HuH-7.5 (cell line): ENCODE data around the gene G6PD.
"Not testable (repeated sequence)": the region's sequence is repeated elsewhere in the genome, so short reads cannot be mapped to it uniquely, and the experiment has no call there.

Experiments
- DNase-seq: peaks from one replicate; pipeline ENCODE4 v3.0.0; 2011; ENCODE audit warnings: low spot score

The G6PD gene

DNA sequence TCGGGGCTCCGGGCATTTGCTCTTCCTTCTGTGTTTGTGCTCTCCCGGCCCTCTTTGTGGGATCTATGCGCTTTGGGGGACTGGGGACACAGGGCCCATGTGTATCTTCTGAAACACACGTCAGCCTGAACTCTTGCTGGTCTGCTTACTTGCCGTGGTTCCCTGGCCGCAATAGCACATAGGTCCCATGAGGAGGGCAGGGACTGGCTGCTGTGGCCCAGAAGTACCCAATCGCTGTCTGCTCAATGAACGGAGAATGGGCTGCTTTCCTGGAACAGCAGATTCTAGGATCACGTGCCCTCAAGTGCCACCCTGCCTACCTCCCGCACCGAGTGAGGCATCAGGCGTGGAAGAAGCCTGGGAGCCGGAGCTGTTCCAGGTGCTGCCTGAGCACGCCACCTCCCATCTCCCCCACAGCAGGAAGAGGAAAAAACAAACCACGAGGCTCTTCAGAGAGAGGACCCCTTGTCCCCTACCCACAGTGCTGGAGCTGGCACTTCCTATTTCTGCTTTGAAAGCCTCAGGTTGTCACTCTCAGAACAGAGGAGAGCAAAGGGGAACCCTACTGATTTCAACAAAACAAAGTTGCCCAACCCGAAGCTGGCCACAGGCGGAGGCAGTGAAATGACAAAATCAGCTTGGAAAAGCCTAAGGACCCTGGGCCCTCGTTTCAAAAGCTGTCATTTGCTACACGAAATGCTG, 3.8 kb downstream of the G6PD start:
- no peak for DNase-seq

DNA sequence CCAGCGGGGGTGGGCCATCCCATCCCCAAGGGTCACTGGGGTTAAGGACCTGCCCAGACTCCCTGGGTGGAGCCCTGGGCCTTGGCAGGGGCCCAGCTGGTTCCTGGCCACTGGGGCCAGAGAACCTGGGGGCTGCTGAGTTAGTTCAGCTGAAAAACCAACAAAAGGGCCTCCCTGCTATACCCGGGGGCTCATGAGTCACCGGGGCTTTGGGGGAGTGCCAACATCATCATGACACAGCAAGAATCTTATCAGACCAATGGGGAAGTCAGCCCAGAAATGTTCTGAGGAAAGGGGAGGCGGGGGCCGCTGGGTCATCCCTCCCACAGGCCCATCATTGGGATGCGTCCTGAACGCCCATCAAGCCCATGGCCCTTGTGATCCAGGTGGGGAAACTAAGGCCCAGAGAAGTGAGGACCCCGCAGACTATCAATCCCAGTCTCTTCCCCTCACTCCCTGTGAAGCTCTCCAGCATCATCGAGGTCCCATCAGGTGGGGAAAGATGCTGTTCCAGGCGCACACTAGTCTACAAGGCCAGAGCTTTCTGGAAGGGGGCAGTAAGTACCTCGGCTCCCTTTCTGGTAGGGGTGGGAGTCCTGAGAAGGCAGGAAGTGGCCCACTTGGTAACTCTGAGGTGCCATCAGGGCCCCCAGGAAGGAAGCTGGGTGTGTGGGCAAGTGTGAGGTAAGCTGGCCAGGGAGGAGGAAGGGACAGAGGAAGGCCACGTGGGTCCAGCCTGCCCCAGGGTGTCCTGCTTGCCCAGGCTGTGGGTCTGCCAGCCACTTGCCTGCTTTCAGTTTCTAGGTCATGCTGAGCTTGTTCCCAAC, 4.5 kb downstream of the G6PD start:
- DNase-seq, result peak; percentile 60

DNA sequence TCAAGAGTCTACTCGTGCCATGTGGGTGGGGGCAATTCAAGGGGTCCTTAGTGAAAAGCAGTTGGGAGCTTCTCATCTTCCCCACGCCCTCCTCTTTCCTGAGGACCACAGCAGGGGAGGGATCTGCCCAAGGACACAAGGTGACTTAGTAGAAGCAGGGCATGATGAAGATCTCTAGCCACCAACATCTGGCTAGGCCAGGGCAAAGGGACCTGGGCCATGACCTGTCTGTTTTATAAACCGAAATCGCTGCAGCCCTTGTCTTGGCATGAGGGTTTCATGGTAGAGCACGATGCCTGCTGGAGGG, 5.1 kb downstream of the G6PD start:
- DNase-seq, result no peak

DNA sequence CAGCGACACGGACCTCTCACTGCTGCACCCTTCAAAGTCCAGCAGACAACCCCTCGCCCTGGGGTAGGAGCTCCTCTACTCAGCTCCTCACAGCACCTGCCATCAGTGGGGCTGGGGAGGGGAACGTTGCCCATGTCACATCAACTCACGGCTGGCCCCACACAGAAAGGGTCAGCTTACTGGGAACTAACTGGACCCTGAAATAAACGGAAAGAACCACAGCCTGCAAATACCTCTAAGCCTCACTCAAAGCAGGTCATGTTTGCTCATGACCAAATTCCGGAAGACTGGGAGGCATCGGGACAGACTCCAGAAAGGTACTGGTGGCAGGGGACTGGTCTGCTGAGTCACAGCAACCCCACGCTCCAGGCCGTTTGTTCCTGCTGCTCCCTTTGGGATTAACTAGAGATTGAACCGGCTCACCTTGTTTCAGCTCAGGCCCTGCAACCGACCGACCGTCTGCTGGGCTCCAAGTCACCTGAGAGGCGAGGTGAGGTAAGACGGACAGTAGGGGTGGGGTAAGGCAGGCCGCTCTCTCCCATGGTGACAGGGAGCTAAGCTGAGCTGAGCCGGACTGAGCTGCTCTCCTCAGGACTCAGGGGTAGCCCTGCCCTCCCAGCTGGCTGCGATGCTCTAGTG, 5.6 kb downstream of the G6PD start:
- no peak for DNase-seq

DNA sequence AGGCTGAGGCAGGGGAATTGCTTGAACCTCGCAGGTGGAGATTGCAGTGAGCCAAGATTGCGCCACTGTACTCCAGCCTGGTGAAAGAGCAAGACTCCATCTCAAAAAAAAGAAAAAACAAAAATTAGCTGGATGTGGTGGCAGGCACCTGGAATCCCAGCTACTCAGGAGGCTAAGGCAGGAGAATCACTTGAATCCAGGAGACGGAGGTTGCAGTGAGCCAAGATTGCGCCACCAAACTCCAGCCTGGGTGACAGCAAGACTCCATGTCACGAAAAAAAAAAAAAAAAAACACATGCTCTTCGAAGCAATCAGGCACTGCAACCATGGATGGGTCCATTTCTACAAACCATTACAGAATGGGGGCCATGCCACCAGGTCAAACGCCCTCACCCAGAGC, 6.3 kb downstream of the G6PD start:
- DNase-seq, result not testable (repeated sequence)

DNA sequence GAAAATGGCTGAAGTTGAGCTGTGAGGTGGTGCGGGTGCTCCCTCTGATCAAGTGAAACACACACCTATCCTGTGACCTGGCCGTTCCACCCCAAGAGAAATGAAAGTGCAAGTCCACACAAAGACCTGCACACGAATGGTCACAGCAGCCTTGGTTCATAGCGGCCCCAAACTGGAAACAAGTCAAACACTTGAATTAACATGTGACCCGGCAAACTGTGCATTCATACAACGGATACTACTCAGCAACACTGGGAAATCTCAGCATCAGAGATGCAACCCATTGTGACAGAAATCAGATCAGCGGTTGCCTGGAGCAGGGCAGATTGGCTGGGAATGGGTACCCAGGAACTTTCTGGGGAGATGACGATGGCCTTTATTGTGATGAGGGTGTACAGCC, 7.6 kb downstream of the G6PD start:
- no peak for DNase-seq

DNA sequence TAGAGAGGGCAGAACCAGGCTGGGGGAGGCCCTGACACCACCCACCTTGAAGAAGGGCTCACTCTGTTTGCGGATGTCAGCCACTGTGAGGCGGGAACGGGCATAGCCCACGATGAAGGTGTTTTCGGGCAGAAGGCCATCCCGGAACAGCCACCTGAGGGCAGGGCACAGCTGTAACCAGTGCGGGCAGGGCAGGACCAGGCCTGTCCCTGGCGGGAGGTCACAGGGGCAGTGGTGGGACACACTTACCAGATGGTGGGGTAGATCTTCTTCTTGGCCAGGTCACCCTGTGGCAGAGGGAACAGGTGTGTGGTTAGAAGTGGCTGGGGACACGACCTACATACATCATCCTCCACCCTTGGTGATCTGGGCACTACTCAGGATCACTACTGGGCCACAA, 10.8 kb downstream of the G6PD start:
- no peak for DNase-seq

DNA sequence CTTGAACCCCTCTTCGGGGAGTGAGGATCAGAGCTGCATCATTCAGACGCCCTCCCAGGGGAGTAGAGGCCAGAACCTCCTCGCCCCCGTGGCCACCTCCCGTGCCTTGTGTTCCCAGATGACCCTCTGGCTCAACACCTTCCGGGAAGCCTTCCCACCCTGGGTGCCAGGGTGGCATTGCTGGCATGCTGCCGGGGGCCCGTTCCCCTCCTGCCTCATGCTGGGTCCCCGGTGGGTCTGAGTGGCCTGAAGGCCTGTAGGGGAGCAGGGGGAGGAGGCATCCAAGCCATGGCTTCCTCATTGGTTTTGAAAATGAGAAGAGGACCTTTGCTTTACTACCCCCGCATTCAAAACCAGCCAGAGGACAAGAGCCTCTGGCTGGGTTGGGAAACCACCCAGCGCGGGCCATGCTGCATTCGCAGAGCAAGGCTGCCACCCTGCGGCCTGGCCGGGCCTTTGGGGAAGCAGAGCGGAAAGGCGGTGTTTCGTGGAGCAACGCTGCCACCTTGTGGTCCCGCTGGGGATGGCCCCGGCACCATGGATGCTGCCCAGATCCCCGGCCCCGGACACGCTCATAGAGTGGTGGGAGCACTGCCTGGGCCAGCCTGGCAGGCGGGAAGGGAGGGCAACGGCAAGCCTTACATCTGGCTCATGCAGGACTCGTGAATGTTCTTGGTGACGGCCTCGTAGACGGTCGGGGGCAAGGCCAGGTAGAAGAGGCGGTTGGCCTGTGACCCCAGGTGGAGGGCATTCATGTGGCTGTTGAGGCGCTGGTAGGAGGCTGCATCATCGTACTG, 11.9 kb downstream of the G6PD start:
- peak; percentile 66 for DNase-seq

DNA sequence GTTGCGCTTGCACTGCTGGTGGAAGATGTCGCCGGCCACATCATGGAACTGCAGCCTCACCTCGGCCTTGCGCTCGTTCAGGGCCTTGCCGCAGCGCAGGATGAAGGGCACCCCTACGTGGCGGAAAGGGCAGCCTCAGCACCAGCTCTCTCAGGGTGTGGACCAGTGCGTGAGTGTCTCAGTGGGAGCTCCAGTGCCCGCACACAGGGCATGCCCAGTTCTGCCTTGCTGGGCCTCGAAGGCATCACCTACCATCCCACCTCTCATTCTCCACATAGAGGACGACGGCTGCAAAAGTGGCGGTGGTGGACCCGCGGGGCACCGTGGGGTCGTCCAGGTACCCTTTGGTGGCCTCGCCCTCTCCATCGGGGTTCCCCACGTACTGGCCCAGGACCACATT, 14.0 kb downstream of the G6PD start:
- no peak for DNase-seq

DNA sequence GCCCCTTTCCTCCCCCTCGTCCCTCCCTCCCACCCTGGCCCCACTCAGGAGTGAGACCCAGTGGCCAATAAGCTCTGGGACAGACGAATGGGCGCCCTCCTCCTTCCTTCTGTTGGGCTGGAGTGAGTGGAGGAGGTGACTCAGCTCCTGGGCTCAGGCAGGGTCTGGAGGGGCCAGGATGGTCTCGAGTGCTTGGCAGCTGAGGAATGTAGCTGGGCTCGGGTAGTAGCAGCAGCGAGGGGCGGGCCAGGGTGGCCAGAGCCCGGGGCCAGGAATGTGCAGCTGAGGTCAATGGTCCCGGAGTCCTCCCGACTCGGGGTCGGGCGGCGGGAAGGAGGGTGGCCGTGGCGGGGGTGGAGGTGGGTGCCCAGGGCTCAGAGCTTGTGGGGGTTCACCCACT, 15.0 kb downstream of the G6PD start:
- no peak for DNase-seq

DNA sequence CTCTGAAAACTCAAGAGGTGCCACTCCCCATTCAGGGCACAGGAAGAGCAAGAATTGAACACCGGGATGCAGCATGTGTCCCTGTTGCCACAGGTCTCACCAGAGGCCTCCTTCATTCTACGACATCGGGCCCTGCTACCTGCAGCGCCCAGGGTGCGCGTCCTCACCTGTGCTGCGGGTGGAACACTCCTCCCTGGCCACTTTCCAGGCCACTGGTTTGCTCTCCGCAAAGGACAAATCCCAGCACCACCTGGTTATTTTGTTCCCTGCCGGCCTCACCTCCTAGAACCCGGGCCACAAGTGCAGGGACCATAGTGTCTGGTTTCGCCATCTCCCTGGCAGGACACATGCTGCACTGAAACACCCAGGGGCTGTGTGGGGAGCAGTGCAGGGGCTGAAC, 16.4 kb downstream of the G6PD start:
- no peak for DNase-seq

DNA sequence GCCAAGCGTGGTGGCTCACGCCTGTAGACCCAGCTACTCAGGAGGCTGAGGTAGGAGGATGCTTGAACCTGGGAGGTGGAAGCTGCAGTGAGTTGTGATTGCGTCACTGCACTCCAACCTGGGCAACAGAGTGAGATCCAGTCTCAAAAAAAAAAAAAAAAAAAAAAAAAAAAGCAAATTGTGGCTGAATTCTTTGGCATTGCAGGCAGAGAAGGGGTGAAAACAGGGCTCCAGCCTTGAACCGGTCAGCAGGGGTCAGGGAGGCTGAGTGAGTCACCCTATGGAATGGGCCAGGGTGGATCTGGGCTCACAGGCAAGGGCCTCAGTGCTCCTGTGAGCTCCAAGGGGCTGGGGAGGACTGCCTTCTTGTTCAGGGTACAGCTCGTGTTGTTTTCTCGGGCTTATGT, 17.4 kb downstream of the G6PD start:
- DNase-seq, result no peak

DNA sequence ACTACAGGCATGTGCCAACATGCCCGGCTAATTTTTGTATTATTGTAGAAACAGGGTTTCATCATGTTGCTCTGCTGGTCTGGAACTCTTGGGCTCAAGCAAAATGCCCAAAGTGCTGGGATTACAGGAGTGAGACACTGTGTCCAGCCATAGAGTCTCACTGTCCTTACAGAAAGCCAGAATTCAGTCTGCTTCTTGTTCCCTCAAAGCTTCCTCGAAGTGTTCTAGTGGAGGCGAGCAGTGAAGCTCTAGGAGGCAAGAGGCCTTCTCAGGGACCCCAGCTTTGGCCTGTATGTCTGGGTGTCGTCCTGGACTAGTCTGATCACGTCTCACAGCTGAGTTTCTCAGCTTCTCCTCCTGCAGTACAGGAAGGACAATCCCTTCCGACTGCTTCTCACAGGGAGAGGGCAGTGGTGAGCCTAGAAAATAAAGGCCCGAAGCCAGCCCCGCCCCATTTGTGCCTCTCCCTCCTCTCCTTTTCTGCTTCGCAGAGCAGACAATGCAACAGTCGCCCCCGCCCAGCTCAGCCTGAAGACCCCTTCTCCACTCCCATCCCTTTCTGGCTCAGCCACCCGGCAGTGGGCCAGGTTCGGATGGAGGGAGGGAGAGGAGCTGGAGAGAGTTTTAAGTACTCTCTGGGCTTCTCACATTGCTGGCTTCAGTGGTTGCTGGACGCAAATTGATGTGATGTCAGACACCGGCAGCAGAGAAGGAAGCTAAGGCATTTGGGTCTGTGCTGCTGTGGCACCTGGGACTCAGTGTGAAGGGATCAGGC, 19.6 kb downstream of the G6PD start:
- DNase-seq, result peak; percentile 43

DNA sequence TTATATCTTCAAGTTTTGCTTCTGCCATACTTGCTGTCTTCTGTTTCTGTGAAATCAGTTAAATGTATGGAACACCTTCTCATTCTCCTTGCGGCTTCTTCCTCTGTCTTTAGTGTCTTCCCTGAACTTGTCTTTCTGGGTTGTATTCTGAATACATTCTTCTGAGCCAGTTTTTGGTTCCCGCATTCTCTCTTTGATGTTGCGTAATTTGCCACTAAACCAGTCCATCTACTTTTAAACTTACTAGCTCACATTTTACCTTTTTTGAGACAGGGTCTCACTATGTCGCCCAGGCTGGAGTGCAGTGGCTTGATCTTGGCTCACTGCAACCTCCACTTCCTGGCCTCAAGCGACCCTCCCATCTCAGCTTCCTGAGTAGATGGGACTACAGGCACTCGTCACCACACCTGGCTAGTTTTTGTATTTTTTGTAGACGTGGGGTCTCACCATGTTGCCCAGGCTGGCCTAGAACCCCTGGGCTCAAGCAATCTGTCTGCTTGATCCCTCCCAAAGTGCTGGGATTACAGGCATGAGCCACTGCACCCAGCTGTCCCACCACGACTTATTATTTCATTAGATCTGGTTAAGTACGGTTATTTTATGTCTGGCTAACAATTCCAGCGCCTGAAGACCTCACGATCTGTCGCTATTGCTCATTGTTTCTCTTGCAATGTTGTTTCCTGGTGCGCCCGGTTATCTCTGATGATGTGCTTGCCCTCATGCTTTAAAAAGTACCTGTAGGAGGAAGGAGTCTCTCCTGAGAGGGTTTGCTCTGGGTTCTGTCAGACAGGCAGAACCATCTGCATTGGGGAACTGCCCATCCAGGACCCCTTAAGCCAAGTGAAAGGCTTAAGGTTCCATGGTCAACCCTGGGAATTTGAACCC, 20.8 kb downstream of the G6PD start:
- DNase-seq, result no peak

DNA sequence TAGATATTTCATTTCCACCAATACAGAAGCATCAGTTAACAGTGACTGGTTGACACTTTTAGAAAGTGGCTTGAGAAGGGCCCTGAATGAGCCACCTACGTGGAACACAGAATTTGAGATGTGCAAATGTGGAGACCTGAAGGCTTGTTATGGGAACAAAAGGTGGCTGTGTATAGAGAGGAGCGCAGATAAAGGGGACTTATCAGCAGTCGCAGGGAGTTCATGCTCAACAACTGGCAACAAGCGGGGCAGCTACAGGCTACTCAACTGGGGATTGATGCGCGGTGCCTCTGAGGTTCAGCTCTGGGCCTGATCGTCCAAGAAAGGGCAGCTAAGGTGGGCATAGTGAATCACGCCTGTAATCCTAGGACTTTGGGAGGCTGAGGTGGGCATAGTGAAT, 27.3 kb downstream of the G6PD start:
- no peak for DNase-seq

DNA sequence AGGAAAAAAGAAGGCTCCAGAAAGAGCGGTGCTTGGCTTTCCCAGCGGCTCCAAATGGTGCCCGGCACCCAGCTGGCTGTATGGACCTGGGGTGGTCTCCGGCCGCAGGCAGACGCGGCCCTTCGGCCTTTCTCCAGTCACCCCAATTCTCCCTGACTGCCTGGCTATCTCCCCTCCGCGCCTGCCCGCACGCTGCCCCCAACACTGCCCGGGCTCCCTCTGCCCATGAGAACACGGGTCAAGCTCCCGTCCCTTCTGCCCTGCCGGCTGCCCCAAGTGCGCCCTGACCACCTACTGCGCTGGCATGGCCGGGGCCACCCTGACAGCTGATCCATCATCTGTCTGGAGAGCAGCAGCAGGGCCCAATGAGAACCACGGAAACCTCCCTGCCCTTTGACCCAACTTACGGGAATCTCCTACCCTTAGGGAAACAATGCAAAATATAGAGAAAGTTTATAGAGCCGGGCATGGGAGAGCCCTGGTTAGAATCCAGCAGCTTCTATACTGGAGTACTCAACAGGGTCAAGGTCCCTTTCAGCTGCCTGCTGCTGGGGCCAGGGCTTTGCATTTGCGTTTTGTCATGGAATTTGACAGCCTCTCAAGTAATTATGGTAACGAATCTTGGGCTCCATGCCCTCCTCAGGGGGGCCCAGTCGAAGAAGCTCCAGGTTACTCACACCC, 29.4 kb downstream of the G6PD start:
- no peak for DNase-seq

DNA sequence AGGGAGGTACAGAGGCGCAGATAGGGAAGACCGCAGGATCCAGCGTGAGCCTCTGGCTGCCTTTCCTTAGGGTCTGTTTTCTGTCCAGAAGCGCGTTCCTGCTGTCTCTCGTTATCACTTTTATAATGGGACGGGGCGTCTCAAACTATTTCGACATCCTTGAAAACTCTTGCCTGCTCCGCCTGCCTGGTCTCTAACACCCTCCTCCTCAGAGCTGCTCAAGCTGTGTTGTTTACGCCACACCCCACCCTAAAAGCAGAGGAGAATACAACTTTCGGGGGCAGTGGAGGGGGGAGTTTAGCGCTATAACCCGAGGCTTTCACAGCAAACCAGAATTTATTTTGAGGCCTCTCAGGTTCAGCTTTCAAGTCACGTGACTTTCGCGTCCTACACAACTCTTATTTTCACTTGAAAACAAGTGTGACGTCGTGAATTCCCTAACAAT, 30.0 kb downstream of the G6PD start:
- no peak for DNase-seq

DNA sequence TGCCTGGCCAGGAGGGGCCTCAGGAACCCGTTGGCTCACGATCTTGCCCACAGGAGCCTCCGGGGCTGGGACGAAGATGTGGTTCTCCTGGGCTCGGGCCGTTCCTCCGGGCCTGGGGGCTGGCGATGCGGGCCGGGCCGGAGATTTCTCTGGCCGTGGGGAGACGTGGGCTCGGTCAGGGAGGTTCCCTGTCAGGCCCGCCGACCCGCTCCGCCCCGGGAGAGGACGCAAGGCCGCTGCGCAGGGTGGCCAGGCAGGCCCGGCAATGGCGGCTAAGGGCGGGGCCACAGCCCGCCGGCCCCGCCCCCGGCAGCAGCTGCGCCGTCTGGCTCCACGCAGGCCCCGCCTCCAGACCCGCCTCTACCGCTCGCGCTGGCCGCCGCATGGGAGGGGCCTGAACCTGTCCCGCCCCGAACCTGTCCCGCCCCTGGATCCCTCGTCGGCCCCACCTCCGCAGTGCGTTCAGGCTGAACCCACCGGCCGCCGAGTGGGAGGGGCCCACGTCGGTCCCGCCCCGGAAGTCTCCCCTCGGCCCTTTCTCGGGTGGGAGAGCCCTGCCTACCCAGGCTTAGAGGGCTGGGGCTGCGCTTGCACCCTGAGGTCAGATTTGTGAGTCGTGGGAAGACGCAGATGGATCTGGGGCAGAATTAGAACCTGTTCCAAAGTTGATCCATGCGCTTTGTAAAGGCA, 30.5 kb downstream of the G6PD start, which contains the start of gene FAM3A:
FAM3A (minus strand) TSS at position 267 of the 690 bp plus-strand sequence. CDS start 460 bp downstream, outside the sequence.
- peak; percentile 48 for DNase-seq
